Subcutaneous adipose tissue (tissue), 4 donors: Measurements from ENCODE around the gene POU5F2. TPM values are rescaled to one million over a fixed set of nuclear protein-coding genes. Genes with fewer than 3 reads are reported as not detected.

Source experiments
- CTCF ChIP-seq: fragments of 450-650 bp; IDR thresholded peaks from one replicate; pipeline ENCODE4 v1.5.1; 2016; ENCODE audit warnings: low read depth, mild to moderate bottlenecking, control low read depth, antibody characterized with exemption, moderate library complexity
- total RNA-seq, 4 donors: library from RNA; depleted of rRNA; stranded (reverse); fragments of >200 nt; gene quantifications; one replicate each; pipeline ENCODE4 v1.1.0, GENCODE V29; 2016

The POU5F2 gene
- total RNA-seq, 4 donors from 2014 or later, result 3.9 to 6.2 (median 4.4) TPM

GRCh38 chr5:93691997-93692396 is 49.4 kb downstream of the POU5F2 start:
- no peak for TF ChIP-seq CTCF

Other genes starting within 250 kb of the POU5F2 start
- 1 to 10 TPM; 4.1 to 8.6 (median 5.3) TPM for gene NR2F1-AS1, start 160.4 kb downstream of the POU5F2 start, total RNA-seq
- 1 to 10 TPM; 1.5 to 7.8 (median 2.4) TPM for gene NR2F1, start 158.4 kb downstream of the POU5F2 start, total RNA-seq